GM12878 (cell line): ENCODE data around the gene ARHGEF16. TPM values are rescaled to one million over a fixed set of nuclear protein-coding genes. Genes with fewer than 3 reads are reported as not detected.

Source experiments
- ATAC-seq: fragments of 200-7000 bp; cut with Tn5 transposase; 3 replicates; pipeline ENCODE4 v1.9.1; 2020; ENCODE audit warnings: mild to moderate bottlenecking, moderate library complexity
- BruUV-seq: library from RNA; stranded (reverse); fragments of 400-500 nt; replicated peaks from 2 replicates; lab custom pipeline; 2021; lab: Mats Ljungman, UMichigan
- CTCF ChIA-PET: fragments of 300-600 bp; sonication (Branson Sonifier 250); formaldehyde crosslinking; extraction: SDS; loops from one replicate; lab custom pipeline; 2021; ENCODE audit warnings: inconsistent platforms; lab: Yijun Ruan, JAX
- POLR2A ChIA-PET: fragments of 350-600 bp; formaldehyde crosslinking; extraction: SDS; loops from one replicate; lab custom pipeline; 2021; ENCODE audit warnings: inconsistent platforms; lab: Charles Lee
- RAD21 ChIA-PET: fragments of 300-600 bp; sonication (Branson Sonifier 250); formaldehyde crosslinking; loops from one replicate; lab custom pipeline; 2023; ENCODE audit warnings: antibody characterized with exemption; ENCODE audit not compliant: unreplicated experiment; lab: Charles Lee
- SMC1A ChIA-PET: fragments of 300-600 bp; sonication (Branson Sonifier 250); formaldehyde crosslinking; loops from one replicate; lab custom pipeline; 2023; ENCODE audit not compliant: unreplicated experiment, uncharacterized antibody; lab: Charles Lee
- DNase-seq: peaks from one replicate; pipeline ENCODE4 v3.0.0-alpha.2; 2011; ENCODE audit warnings: low read depth, low spot score
- FAIRE-seq: peaks from 3 replicates; lab custom pipeline; 2011; peaks lifted over from hg19 to GRCh38; lab: Jason Lieb, UNC
- H2AFZ ChIP-seq: 2 replicates; pipeline ENCODE4 v1.6.0; 2011; ENCODE audit warnings: low read depth, low read length, control low read depth; ENCODE audit not compliant: control insufficient read depth
- H3K27ac ChIP-seq: 2 replicates; pipeline ENCODE4 v1.5.1; 2011; ENCODE audit warnings: control low read depth; ENCODE audit not compliant: control insufficient read depth, insufficient read depth
- H3K27me3 ChIP-seq, 2 experiments: replicated peaks in 1 of 2; 2 replicates each; pipeline versions ENCODE4 v1.6.0 to v1.6.1; 2011; ENCODE audit warnings: low read length in 1 of 2; ENCODE audit not compliant: control insufficient read depth in 2 of 2, insufficient read depth in 2 of 2
- H3K36me3 ChIP-seq, 2 experiments: 2 replicates each; pipeline ENCODE4 v1.5.1; 2011; ENCODE audit warnings: low read length in 1 of 2; ENCODE audit not compliant: control insufficient read depth in 2 of 2, insufficient read depth in 2 of 2
- H3K4me1 ChIP-seq: 2 replicates; pipeline ENCODE4 v1.6.1; 2011; ENCODE audit warnings: mild to moderate bottlenecking, low read length, moderate library complexity, mixed read lengths; ENCODE audit not compliant: control insufficient read depth, insufficient read depth
- H3K4me2 ChIP-seq: 2 replicates; pipeline ENCODE4 v1.6.0; 2011; ENCODE audit warnings: control low read depth; ENCODE audit not compliant: control insufficient read depth, insufficient read depth
- H3K4me3 ChIP-seq: fragments of 200-600 bp; sonication (generic); 2 replicates; pipeline ENCODE4 v1.5.1; 2016
- H3K79me2 ChIP-seq: 2 replicates; pipeline ENCODE4 v1.6.0; 2011; ENCODE audit warnings: low read length; ENCODE audit not compliant: control insufficient read depth, insufficient read depth
- H3K9ac ChIP-seq: 2 replicates; pipeline ENCODE4 v1.8.0; 2011; ENCODE audit warnings: low read length, control low read depth, mixed read lengths; ENCODE audit not compliant: control insufficient read depth, insufficient read depth
- H3K9me3 ChIP-seq: replicated peaks from 3 replicates; pipeline ENCODE4 v1.5.1; 2011; ENCODE audit warnings: mild to moderate bottlenecking, low read length; ENCODE audit not compliant: control insufficient read depth, insufficient read depth
- H4K20me1 ChIP-seq: 2 replicates; pipeline ENCODE4 v1.6.0; 2011; ENCODE audit not compliant: control insufficient read depth, insufficient read depth
- BHLHE40 ChIP-seq, 2 experiments: fragments of 450-650 bp in 1 of 2; IDR thresholded peaks; 2 replicates each; pipeline ENCODE4 v1.6.1; 2011 to 2017; ENCODE audit warnings: low read depth in 2 of 2, borderline replicate concordance in 1 of 2, improper control_type of control experiment in 1 of 2, low read length in 1 of 2, mild to moderate bottlenecking in 1 of 2
- BRCA1 ChIP-seq: IDR thresholded peaks from 2 replicates; pipeline ENCODE4 v1.6.1; 2011; ENCODE audit warnings: low read depth, low read length, improper control_type of control experiment
- CBFB ChIP-seq: IDR thresholded peaks from 2 replicates; pipeline ENCODE4 v1.6.1; 2016; ENCODE audit warnings: antibody characterized with exemption, low read depth
- CBX5 ChIP-seq: sonication (generic); IDR thresholded peaks from 2 replicates; pipeline ENCODE4 v1.6.1; 2016; ENCODE audit warnings: low read depth, moderate library complexity, mild to moderate bottlenecking, inconsistent platforms
- CHD2 ChIP-seq: IDR thresholded peaks from 2 replicates; pipeline ENCODE4 v1.6.1; 2011; ENCODE audit warnings: low read depth, low read length, improper control_type of control experiment, borderline replicate concordance
- HDAC2 ChIP-seq: fragments of 200-600 bp; sonication (generic); IDR thresholded peaks from 2 replicates; pipeline ENCODE4 v1.6.1; 2017
- HDGF ChIP-seq: fragments of 450-650 bp; IDR thresholded peaks from 2 replicates; pipeline ENCODE4 v1.6.1; 2016; ENCODE audit warnings: antibody characterized with exemption
- JUNB ChIP-seq: IDR thresholded peaks from 2 replicates; pipeline ENCODE4 v1.6.1; 2016; ENCODE audit warnings: antibody characterized with exemption, mild to moderate bottlenecking
- NFIC ChIP-seq: IDR thresholded peaks from 2 replicates; pipeline ENCODE4 v1.6.1; 2012; ENCODE audit warnings: low read depth, mild to moderate bottlenecking, inconsistent platforms, low read length, moderate library complexity
- NR2C2 ChIP-seq: IDR thresholded peaks from 2 replicates; pipeline ENCODE4 v1.6.1; 2011; ENCODE audit warnings: borderline replicate concordance, low read depth; ENCODE audit not compliant: control insufficient read depth, insufficient read length
- STAT1 ChIP-seq: fragments of 450-650 bp; conservative IDR thresholded peaks from 2 replicates; pipeline ENCODE4 v1.6.1; 2014; ENCODE audit warnings: antibody characterized with exemption, mild to moderate bottlenecking
- TCF7 ChIP-seq: IDR thresholded peaks from 2 replicates; pipeline ENCODE4 v1.6.1; 2014; ENCODE audit warnings: antibody characterized with exemption, borderline replicate concordance
- WRNIP1 ChIP-seq: IDR thresholded peaks from 2 replicates; pipeline ENCODE4 v1.6.1; 2011; ENCODE audit warnings: low read depth, low read length, improper control_type of control experiment, borderline replicate concordance
- YBX1 ChIP-seq: fragments of 450-650 bp; IDR thresholded peaks from 2 replicates; pipeline ENCODE4 v1.6.1; 2016; ENCODE audit warnings: antibody characterized with exemption
- ZBED1 ChIP-seq: IDR thresholded peaks from 2 replicates; pipeline ENCODE4 v1.6.1; 2016; ENCODE audit warnings: borderline replicate concordance
- ZNF24 ChIP-seq: fragments of 450-650 bp; IDR thresholded peaks from 2 replicates; pipeline ENCODE4 v1.6.1; 2017; ENCODE audit warnings: antibody characterized with exemption, mild to moderate bottlenecking
- ZNF622 ChIP-seq: fragments of 450-650 bp; IDR thresholded peaks from 2 replicates; pipeline ENCODE4 v1.6.1; 2017; ENCODE audit warnings: mild to moderate bottlenecking, inconsistent platforms
- WGBS: methylation state at CpG from one replicate; pipeline ENCODE4 v1.1.6; 2016; ENCODE audit warnings: low lambda C conversion rate; ENCODE audit not compliant: insufficient replicate concordance, insufficient coverage; ENCODE audit errors: missing lambda C conversion rate; 5-methylcytosine and 5-hydroxymethylcytosine counted together
- in situ Hi-C: fragments of 300-500 bp; cut with MboI; formaldehyde crosslinking; loops from 9 replicates; pipeline ENCODE4 v1.14.3; 2018; ENCODE audit warnings: mixed read lengths
- intact Hi-C: fragments of 100-400 bp; cut with micrococcal nuclease; formaldehyde crosslinking; loops from one replicate; pipeline ENCODE4 v1.14.2; 2022; ENCODE audit not compliant: unreplicated experiment
- polyA plus RNA-seq, 11 experiments: library from polyadenylated mRNA; depleted of rRNA in 4 of 11; unstranded in 6 of 11; stranded (reverse) in 5 of 11; fragments of >200 nt; fragmentation: Nextera tagmentation in 4 of 11; fragmentation: Illumina TruSeq in 1 of 11; extraction: Ambion mirVana in 4 of 11; extraction: Trizol in 1 of 11; gene quantifications; 1 replicate in 1 of 11; 2 replicates in 10 of 11; pipeline versions ENCODE4 v1.2.1 to v1.2.3, GENCODE V29; 2011 to 2016; ENCODE audit warnings: inconsistent platforms in 2 of 11, missing spikeins in 2 of 11, low read depth in 1 of 11
- total RNA-seq, 4 experiments: library from RNA; depleted of rRNA in 3 of 4; stranded (reverse); fragments of >200 nt in 3 of 4; fragmentation: Illumina TruSeq in 1 of 4; extraction: Trizol in 1 of 4; gene quantifications; 2 replicates each; pipeline versions ENCODE4 v1.2.1 to v1.2.3, GENCODE V29; 2013 to 2021
- TF ChIP-seq, protein P1 (sequence below): IDR thresholded peaks from 2 replicates; pipeline ENCODE4 v1.6.1; 2011; ENCODE audit warnings: low read depth, low read length, improper control_type of control experiment, borderline replicate concordance
- TF ChIP-seq, protein P2 (sequence below): fragments of 450-650 bp; IDR thresholded peaks from 2 replicates; pipeline ENCODE4 v1.6.1; 2016; ENCODE audit warnings: mild to moderate bottlenecking, moderate library complexity, borderline replicate concordance

Gene ARHGEF16
- total and polyA plus RNA-seq, 10 of the 15 experiments (the other 5 are each of a cell fraction or from before 2014, with no cell fraction given): not detected

DNA sequence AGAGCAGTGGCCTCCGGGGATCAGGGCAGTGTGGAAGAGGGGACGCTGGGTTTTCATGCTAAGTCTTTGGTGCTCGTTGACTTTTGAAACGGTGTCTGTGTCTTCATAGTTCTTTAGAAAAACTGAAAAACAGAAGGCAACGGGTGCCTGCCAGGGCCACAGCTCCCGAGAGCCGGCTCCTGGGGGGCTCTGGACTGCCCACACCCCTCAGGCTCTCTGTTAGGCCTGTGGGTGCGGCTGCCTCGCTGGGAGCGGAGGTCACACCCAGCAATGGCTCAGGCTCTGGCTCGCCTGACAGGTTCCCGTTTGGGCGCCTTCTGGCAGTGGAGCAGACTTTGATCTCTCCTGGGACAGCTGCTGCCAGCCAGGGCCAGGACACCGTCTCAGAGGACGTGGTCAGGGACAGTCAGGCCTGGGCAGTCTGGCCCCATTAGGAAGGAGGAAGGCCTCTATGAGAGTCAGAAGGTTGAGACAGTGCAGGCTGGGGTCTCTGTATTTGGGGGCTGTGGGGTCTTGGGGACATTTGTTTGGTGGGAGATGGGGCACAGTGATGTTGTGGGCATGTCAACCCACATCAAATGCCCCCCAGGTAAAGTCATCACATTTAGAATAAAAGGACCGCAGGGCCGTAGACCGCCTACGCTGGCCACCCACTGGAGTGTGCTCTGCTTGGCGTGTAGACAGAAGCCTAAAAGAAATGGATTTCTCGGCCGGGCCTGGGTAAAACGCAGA is 5.6 kb downstream of the ARHGEF16 start:
- no peaks in the 10 kb centered on the region; a peak in 1 of 4 replicates for H3K27me3 ChIP-seq
- CTCF ChIA-PET: no interaction called here
- TF ChIP-seq ZNF622: no peak
- TF ChIP-seq BRCA1: no peak
- no peak for TF ChIP-seq TCF7
- TF ChIP-seq, protein P1, sequence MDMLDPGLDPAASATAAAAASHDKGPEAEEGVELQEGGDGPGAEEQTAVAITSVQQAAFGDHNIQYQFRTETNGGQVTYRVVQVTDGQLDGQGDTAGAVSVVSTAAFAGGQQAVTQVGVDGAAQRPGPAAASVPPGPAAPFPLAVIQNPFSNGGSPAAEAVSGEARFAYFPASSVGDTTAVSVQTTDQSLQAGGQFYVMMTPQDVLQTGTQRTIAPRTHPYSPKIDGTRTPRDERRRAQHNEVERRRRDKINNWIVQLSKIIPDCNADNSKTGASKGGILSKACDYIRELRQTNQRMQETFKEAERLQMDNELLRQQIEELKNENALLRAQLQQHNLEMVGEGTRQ: no peak
- no peak for TF ChIP-seq ZBED1
- no peak for TF ChIP-seq HDGF
- no peak for TF ChIP-seq CBFB
- TF ChIP-seq CHD2: no peak
- TF ChIP-seq WRNIP1: no peak
- TF ChIP-seq YBX1: no peak
- no peak for TF ChIP-seq NR2C2
- no peak for TF ChIP-seq STAT1
- TF ChIP-seq BHLHE40 (IDR thresholded peaks at IDR 0.05; ENCODE audit: borderline replicate concordance in 1 of 2, low read depth in 2 of 2, low read length in 1 of 2): no peak
- TF ChIP-seq NFIC: no peak
- TF ChIP-seq HDAC2: no peak
- no peak for TF ChIP-seq ZNF24
- TF ChIP-seq CBX5: no peak
- TF ChIP-seq, protein P2, sequence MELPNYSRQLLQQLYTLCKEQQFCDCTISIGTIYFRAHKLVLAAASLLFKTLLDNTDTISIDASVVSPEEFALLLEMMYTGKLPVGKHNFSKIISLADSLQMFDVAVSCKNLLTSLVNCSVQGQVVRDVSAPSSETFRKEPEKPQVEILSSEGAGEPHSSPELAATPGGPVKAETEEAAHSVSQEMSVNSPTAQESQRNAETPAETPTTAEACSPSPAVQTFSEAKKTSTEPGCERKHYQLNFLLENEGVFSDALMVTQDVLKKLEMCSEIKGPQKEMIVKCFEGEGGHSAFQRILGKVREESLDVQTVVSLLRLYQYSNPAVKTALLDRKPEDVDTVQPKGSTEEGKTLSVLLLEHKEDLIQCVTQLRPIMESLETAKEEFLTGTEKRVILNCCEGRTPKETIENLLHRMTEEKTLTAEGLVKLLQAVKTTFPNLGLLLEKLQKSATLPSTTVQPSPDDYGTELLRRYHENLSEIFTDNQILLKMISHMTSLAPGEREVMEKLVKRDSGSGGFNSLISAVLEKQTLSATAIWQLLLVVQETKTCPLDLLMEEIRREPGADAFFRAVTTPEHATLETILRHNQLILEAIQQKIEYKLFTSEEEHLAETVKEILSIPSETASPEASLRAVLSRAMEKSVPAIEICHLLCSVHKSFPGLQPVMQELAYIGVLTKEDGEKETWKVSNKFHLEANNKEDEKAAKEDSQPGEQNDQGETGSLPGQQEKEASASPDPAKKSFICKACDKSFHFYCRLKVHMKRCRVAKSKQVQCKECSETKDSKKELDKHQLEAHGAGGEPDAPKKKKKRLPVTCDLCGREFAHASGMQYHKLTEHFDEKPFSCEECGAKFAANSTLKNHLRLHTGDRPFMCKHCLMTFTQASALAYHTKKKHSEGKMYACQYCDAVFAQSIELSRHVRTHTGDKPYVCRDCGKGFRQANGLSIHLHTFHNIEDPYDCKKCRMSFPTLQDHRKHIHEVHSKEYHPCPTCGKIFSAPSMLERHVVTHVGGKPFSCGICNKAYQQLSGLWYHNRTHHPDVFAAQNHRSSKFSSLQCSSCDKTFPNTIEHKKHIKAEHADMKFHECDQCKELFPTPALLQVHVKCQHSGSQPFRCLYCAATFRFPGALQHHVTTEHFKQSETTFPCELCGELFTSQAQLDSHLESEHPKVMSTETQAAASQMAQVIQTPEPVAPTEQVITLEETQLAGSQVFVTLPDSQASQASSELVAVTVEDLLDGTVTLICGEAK: no peak
- TF ChIP-seq JUNB: no peak
- no peaks in the 10 kb centered on the region for H3K9me3 ChIP-seq
- POLR2A ChIA-PET: no interaction called here
- H3K27ac ChIP-seq: no peak overlapping the region
- FAIRE-seq: no peak
- no peak overlapping the region for H3K4me3 ChIP-seq
- no peak for DNase-seq
- in situ Hi-C loops: no loop called here
- no TSS peak for BruUV-seq
- no peak overlapping the region for H2AFZ ChIP-seq
- H3K36me3 ChIP-seq: no peaks in the 10 kb centered on the region
- intact Hi-C loops: no loop called here
- no peak for ATAC-seq
- no peak overlapping the region for H3K4me2 ChIP-seq
- H3K9ac ChIP-seq: no peak overlapping the region
- no peaks in the 10 kb centered on the region for H3K4me1 ChIP-seq
- WGBS: 24% methylated on average over 23 of the region's 23 CpGs
- no peaks in the 10 kb centered on the region for H4K20me1 ChIP-seq
- no peaks in the 10 kb centered on the region for H3K79me2 ChIP-seq
- SMC1A ChIA-PET: no interaction called here
- RAD21 ChIA-PET: no interaction called here
